Right lung (tissue), 5 donors: Measurements from ENCODE around the gene MIPEP. TPM values are rescaled to one million over a fixed set of nuclear protein-coding genes. Genes with fewer than 3 reads are reported as not detected.
"Not testable (repeated sequence)": the region's sequence is repeated elsewhere in the genome, so short reads cannot be mapped to it uniquely, and the experiment has no call there.

Source experiments
- DNase-seq, 2 donors: peaks; one replicate each; pipeline ENCODE4 v3.0.0-alpha.2; 2013
- polyA plus RNA-seq, 5 donors: library from polyadenylated mRNA; unstranded; fragments of 120-200 nt; gene quantifications; one replicate each; pipeline versions ENCODE4 v1.2.1 to v1.2.3, GENCODE V29; 2013; ENCODE audit warnings: inconsistent platforms in 1 of 5, low replicate concordance in 1 of 5; ENCODE audit not compliant: insufficient read length in 5 of 5, insufficient read depth in 1 of 5

The MIPEP gene
- polyA plus RNA-seq, 5 donors: 15.7 to 21.3 (median 16.8) TPM

DNA sequence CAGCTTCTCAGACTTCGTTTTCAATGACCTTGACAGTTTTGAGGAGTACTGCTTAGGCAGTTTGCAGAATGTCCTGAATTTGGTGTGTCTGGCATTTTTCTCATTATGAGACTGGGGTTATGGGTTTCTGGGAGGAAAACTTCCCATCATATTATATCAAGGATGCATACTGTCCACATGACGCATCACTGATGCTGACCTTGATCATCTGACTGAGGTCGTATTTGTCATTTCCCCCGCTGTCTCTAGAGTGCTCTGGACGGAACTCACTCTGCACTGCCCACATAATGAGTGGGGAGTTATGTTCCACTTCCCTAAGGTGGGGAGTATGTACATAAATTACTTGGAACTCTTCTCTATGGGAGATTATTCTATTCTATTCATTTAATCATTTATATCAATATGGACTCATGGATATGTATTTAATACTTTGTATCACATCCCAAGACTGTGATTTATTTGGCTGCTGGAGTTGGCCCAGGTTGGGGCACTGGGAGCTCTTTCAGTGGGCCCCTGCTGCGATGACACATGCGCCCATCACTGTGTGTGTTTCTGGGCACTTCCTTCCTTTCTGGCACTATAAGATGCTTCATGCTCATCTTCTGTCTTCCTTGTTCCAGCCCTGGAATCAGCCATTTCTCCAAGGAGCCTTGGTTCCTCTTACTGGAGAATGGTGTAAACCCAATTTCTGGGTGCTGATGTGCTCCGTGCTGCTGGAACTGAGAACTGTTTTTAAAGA, 138.6 kb downstream of the MIPEP start:
- no peak for DNase-seq

DNA sequence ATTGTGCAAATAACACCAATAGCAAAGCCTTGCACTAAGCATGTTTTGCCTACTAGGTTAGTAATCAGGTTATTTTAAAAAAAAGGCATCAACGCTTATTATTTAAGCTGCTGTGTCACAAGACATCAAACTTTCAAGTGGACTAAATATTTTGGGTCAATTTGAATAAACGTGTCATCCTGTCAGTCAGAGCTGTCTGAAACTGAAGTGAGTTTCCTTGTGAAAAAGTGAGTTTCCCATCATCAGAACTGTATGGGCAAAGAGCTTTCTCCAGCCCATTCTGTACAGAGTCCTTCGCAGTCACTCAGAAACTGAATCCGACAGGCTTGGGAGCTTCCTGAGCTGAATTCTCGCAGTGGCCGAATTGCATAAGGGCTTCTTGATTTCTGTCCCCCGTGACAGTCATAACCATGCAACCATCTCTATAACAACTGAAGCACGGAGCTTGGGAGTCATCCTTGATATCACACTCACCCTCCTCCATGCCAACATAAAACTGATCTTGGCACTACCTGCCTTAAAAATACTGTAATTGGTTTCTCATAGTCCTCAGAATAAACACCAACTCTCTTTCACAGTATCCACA, 139.8 kb downstream of the MIPEP start:
- DNase-seq: no peak

DNA sequence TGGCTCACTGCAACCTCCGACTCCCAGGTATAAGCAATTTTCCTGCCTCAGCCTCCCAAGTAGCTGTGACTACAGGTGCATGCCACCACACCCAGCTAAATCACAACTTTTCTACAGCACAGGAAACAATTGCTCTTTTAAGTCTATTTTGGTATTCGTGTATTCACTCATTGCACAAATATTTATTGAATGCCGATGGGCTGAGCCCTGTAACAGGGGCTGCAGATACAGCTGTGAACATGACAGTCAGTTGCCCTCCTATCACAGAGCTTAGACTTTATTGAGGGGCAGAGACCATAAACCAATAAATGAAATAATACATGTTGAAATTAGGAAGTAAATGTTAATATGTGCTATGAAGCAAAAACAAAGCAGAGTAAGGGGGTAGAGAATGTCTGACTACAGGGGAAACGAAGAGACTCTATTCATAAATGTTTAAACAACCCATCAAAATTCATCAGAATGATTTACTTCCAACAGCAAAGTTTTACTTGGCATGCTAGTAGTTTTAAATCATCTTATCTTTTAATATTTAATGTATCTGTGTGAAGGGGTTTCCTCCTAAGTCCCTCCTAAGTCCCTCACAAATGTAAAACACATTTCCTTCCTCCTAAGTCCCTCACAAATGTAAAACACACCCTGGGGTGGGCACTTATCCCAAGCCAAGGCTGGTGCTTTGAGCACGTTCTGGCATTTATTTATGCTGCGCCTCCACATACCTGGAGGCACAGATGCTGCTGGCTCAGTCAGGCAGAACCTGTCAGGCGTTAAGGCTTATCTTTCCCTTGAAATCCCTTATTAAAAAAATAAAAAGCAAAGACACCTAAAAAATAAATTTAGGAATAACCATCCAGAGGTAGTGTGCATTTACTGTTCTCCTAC, 140.8 kb downstream of the MIPEP start:
- DNase-seq: no peak

DNA sequence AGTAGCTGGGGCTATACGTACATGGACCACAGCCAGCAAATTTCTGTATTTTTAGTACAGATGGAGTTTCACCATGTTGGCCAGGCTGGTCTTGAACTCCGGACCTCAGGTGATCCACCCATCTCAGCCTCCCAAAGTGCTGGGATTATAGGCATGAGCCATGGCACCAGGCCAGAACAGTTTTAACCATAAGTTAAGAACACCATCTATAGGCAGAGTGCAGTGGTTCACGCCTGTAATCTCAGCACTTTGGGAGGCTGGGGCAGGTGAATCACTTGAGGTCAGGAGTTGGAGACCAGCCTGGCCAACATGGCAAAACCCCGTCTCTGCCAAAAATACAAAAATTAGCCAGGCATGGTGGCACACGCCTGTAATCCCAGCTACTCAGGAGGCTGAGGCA, 143.1 kb downstream of the MIPEP start:
- DNase-seq: not testable (repeated sequence)

DNA sequence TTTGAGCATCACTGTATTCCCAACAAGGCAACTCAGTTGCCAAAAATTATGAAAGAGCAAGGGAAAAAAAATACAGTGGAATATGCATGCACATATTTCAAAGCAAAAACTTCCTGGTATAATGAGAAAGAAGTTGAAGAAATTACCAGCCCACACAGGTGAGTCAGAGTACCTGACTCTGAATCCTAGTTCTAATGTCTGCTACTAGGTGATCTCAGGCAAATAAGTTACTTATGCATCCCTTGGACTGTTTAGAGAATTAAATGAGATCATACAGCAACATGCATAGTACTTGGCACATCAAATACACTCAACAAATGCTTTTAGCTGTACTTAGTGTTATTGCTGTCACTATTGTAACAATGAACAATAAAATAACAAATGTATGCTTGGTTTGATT, 144.9 kb downstream of the MIPEP start:
- no peak for DNase-seq

DNA sequence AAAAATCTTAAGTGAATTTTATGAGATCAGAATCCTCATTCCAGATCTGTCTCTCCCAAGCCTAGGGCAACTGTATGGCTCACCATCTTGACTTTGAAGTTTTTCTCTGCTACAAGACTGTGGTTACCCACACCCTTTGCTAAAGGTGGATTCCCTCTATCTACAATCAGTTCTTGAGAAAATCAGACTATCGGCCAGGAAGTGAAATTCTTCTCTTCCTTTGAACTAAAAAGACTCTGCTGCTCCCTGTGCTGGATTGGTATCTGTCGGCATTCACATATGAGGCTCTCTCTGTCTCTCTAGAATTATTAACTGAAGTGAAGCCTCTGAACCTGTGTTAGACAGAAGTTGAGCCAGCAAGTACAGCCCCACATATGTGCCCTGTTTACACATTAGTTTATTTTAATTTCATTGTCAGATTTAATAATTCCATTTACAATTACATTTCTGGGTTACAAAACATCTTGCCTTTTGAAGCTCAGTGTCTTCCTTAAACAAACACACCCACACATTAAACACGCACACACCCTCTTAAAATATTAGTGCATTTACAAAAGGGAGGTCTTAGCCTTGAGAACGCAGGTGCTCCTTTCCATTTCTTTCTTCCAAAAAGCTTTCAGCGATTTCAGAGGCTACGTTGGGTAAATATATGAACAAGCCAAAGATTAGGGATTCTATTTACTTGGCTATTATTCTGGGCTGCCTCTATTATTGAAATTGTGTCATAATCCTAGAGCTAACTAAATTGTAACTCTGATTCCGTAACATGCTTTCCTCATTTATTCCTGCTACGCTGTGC, 145.7 kb downstream of the MIPEP start:
- DNase-seq: no peak

DNA sequence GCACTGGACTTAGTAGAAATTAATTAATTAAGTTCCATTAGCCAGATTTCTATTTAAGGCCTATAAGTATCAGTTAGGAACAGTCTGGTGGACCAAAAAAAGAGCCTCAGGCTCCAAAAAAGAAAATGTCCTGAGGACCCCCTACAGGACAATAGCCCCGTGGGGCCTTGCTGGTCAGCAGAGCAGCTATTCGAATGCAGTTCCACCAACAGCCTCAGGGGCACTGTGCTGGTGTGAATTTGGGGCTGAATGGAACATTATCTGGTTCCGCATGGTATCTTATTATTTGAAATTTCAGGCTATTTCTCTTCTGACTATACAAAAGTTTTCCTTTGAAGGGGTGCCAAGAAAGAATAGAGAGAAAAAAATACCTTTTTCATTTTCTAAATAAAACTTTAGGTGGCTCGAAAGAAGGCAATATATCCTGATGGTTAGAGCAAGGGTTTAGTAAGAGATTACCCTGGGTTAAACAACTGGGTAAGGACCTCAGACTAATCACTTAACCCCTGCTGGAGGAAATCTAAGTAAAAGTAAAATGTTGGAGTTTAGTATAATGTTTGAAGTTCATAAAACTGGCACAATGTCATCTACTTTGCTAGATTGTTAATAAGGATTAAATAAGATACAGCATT, 147.2 kb downstream of the MIPEP start:
- no peak for DNase-seq

DNA sequence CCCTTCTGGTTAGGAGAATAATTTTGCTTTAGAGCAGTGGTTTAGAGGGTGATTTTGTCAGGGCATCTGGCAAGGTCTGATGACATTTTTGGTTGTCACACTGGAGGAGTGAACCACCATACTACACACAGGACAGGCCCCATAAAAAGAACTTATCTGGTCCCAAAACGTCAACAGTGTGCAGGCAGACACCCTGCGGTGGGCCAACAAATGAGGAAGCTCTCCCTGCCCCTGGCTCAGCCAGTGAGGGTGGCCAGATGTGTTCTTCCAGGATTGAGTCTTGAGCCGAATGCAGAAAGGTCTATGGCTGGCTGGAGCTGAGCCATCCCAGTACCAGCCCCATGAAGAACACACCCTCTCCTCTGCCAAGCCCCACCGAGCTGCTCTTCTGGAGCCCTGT, 149.2 kb downstream of the MIPEP start:
- DNase-seq: no peak

DNA sequence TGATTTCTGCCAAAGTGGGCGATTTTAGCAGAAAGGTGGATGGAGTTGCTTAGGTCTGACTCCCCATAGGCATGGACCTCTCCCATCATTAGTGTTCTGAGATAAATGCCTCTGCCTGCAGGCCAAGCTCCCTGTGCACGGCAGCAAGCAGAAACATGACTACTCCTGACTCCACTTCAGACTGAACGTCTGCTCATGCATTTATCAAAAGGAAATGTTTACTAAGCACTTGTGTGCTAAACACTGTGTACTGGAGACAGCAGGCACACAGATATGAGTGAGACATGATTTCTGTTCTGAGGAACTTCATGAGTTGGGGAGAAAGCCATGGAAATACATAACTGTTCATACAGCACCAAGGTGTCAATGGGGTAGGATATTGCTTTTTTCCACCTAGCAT, 149.6 kb downstream of the MIPEP start:
- no peak for DNase-seq

DNA sequence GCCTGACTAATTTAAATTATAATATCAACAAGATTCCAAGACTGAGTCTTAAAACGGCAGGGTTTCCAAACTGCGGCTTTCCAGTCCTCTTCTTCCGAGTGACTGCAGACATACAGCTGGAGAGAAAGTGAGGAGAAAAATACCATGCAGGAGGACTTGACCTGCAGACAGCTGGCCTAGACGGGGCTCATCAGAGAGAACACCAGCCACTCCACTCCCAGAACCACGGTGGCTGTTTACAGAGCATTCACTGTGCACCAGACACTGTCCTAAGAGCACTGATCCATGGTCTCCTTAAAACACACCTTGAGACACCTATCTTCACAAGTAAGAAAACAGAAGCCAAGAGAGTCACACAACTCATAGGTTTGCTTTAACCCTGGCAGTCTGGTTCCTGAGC, 152.7 kb downstream of the MIPEP start:
- no peak for DNase-seq

DNA sequence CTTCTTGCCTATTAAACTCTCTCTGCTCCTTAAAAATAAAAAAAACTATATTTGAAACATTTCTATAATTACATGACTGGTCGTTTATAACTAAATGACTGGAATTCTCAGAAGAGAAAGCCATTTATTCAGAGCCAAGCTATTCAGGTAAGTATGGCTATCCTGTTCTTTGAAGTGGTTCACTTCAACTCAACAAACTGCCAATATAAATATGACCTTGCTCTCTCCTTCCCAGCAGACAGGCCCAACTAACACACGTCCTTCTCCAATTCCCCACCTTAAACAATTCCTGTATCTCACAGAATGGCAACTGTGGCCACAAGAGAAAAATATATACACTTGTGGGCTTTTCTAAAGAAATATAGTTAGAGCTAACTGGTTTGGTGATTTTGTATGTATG, 153.9 kb downstream of the MIPEP start:
- DNase-seq: no peak

DNA sequence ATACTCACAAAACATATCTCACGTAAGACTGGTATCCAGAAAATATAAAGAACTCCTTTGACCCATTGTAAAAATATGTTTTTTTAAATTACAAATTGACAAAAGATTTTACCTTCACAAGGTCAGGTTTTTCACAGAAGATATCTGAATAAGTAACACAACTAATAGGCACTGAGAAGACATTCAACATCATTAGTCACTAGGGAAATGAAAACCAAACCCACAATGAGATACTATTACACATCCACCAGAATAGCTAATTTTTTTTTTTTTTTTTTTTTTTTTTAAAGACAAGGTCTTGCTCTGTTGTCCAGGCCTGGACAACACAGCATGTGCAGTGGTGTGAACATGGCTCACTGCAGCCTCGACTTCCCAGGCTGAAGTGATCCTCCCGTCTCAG, 157.5 kb downstream of the MIPEP start:
- no peak for DNase-seq

DNA sequence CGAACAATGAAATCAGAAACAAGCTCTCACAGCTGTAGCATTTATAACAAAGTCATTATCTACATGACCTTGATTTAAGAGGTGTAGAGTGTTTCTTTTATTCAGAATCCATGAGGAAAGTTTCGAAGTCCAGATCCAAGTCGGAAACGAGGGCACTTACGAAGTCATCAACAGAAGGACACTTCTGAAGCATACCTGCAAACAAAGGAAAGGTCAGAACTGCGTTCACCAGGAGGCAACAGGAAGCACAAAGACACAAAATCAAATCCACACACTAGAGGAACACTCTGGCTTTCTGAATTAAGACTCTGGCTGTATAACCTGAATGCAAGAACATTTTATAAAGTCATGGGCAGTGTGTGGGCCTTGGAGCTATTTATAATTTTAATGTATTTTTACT, 158.9 kb downstream of the MIPEP start:
- no peak for DNase-seq

DNA sequence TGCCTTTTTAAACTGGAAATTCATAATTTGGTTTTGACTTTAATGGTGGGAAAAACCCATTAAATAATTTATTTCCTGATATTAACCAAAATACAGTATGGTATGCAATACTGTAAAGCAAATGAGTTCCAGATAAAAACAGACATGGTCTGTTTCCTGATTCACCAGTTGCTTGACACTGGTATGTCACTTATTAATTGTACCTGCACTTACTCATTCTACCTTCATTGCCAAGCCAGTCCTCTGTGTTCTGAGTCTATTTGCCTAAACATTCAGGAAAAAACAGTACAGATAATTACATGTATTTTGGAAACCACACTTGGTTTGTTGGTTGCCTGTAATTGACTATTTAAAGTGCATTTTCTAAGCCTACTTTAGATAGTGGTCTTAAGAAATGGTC, 159.7 kb downstream of the MIPEP start:
- DNase-seq: no peak

DNA sequence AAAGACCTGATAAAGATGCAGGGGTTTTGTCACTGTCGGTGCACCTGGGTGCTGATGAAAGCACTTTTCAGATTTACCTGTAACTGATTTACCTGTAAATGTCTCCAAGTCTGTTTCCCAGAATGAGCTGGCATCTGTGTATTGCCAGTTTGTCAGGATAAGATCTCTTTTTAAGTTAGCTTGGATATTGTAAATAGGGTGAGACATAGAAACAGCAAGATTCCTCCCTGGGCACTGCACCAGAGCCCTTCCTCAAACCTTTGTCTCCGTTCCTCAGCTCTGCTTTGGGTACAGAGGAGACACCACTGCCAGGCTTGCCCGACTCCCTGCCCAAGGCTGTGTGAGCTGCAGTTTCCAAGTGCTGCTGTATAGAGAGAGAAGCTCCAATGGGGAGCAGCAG, 160.4 kb downstream of the MIPEP start:
- no peak for DNase-seq

DNA sequence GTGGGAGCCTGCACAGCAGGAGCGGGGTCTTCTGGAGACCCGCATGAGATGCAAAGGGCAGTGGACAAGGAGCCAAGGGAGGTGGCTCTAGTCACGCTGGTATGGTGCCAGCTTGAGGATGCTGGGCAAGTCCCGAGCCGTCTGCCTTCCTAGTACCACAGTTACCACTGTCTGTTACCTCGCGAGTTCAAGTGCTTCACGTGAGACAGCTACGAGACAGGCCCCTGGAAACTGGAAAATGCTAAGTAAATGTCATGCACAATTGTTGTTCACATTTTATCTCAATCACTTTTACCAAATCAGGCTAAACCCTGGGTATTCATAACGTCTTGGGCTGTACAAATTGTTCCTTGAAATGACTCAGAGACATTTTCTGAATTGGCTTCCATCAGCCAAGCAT, 163.3 kb downstream of the MIPEP start:
- no peak for DNase-seq

DNA sequence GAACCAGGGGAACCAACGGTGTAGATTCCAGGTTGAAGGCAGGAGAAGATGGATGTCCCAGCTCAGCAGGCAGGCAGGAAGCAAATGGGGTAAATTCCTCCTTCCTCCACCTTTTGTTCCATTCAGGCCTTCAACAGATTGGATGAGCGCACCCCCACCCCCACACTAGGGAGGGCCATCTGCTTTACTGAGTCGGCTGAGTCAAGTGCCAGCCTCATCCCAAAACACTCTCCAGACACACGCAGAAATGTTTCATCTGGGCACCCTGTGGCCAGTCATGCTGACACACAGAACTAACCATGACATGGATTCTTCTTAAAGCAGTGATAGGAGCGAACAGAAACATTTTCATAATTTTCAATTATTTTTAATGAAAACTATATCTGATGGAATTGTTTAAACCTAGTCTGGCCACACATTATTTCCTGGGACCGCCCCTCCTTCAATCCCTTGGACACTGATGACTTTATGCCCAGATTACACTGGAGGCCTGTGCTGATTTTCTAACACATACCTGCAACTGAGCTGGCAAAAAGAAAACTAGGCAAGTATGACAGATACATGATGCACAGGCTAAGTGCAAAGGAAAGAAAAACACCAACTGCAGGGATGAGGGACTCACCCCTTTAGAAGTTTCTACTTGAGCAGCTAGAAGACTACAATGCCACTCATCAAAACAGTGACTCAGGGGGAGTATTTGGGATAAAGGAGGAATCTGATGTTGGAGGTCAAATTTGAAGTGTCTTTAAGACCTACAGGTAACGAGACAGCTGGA, 164.8 kb downstream of the MIPEP start:
- no peak for DNase-seq

DNA sequence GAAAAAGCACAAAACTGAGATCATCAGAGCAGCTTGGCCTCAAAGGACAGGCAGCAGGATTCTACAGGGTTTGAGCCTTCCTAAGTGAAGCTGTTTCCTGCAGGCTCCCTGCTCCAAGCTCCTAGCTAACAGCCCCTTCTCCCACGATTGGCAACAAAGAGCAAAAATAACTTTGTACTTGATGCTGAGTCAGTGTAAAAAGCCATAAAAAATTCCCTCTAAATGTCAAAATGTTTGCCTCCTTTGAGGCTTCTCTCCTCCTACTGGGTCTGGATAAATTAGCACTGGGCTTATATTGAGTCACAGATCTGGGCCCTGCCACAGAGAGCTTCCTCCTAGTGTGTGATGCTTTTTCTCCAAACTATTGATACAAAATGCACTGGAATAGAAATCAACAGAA, 165.7 kb downstream of the MIPEP start:
- no peak for DNase-seq

DNA sequence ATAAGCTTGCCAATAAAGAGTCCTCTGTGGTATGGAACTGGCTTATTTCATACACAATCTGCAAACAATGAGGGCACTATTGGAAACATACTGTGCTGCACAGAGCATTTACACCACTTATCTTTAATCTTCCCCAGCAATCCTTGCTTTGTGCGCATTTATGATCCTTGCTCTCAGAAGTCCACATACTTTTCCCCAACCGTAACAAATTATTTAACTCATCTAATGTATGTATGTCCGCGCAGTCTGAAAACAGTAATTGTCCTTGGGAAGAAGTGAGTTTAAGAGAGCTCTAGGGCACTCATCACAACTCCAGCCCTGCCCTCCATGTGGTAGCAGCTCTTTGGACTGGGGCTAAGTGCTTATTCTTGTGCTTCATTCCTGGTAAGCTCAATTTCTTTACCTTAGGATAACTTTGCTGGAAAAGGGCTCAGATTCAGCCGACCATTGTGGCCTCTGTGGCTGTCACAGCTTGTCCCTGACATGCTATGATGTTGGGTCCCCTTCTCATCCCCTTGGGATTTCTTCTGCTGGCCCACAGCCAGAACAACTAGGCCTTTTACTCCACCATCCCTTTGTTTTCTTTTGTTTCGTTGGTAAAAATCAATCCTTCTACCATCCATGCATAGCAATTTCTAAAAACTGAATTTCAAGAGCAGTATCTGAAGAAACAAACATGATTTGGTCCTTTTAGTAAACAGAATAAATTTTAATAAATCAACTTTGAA, 166.3 kb downstream of the MIPEP start:
- DNase-seq: no peak

DNA sequence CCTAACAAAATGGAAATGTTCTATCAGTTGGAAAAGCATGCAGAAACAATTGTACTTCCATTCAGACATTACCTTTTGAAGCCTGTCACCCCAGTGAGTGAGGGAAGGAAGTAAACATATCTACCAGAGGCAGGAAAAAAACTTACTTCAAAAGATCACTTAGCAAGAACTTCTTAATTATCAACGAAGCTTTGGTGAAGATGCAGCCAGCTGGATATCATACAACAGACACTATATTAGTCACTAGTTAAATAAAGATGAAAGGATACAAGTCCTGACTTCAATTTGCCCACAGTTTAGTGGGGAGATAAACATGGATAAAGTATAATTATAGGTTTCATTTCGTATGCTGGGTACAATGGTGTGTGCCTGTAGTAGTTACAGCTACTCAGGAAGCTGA, 170.2 kb downstream of the MIPEP start:
- DNase-seq: no peak
